Panc1 (cell line): Measurements from ENCODE around the gene PTBP3. TPM values are rescaled to one million over a fixed set of nuclear protein-coding genes. Genes with fewer than 3 reads are reported as not detected.

Experiments
- ATAC-seq: fragments of 200-7000 bp; cut with Tn5 transposase; 2 replicates; pipeline ENCODE4 v1.9.1; 2020; ENCODE audit warnings: mild to moderate bottlenecking, moderate library complexity
- BruUV-seq: library from RNA; stranded (reverse); fragments of 400-500 nt; replicated peaks from 2 replicates; lab custom pipeline; 2021; lab: Mats Ljungman, UMichigan
- CTCF ChIA-PET: fragments of 300-600 bp; sonication (Branson Sonifier 250); formaldehyde crosslinking; loops from one replicate; lab custom pipeline; 2022; ENCODE audit warnings: antibody characterized with exemption; lab: Charles Lee
- POLR2A ChIA-PET: fragments of 300-600 bp; sonication (Branson Sonifier 250); formaldehyde crosslinking; loops from one replicate; lab custom pipeline; 2022; ENCODE audit warnings: antibody characterized with exemption; lab: Charles Lee
- DNase-seq: peaks from one replicate; pipeline ENCODE4 v3.0.0-alpha.2; 2010; ENCODE audit warnings: low read depth, low spot score
- H3K27ac ChIP-seq: 2 replicates; pipeline ENCODE4 v1.5.1; 2011; ENCODE audit warnings: mild to moderate bottlenecking, low read length, inconsistent platforms
- H3K27me3 ChIP-seq: fragments of 200-500 bp; sonication (Bioruptor generic); 2 replicates; pipeline ENCODE4 v1.6.0; 2014; ENCODE audit warnings: low read length, inconsistent platforms; ENCODE audit not compliant: control insufficient read depth, insufficient read depth
- H3K36me3 ChIP-seq: fragments of 200-500 bp; sonication (Bioruptor generic); 2 replicates; pipeline ENCODE4 v1.5.1; 2014; ENCODE audit warnings: inconsistent platforms, mild to moderate bottlenecking, low read length, moderate library complexity; ENCODE audit not compliant: control insufficient read depth, insufficient read depth
- H3K4me1 ChIP-seq: 2 replicates; pipeline ENCODE4 v1.5.1; 2011; ENCODE audit warnings: inconsistent platforms, mild to moderate bottlenecking, low read length, moderate library complexity; ENCODE audit not compliant: control insufficient read depth, insufficient read depth
- H3K4me3 ChIP-seq, 2 experiments: 2 replicates each; pipeline ENCODE4 v1.5.1; 2011 to 2012; ENCODE audit warnings: low read depth in 2 of 2, low read length in 2 of 2, mild to moderate bottlenecking in 2 of 2, inconsistent platforms in 1 of 2, moderate library complexity in 1 of 2
- H3K9me3 ChIP-seq: fragments of 200-500 bp; sonication (Bioruptor generic); 2 replicates; pipeline ENCODE4 v1.5.1; 2014; ENCODE audit warnings: low read depth, mild to moderate bottlenecking, inconsistent platforms, low read length, moderate library complexity; ENCODE audit not compliant: control insufficient read depth, insufficient read depth
- CTCF ChIP-seq: fragments of 450-650 bp; IDR thresholded peaks from 2 replicates; pipeline ENCODE4 v1.5.1; 2017; ENCODE audit warnings: mild to moderate bottlenecking
- POLR2AphosphoS5 ChIP-seq: IDR thresholded peaks from 2 replicates; pipeline ENCODE4 v1.6.1; 2012; ENCODE audit warnings: mild to moderate bottlenecking, low read depth, low read length, moderate library complexity
- REST ChIP-seq, 2 experiments: IDR thresholded peaks; 2 replicates each; pipeline ENCODE4 v1.6.1; 2011 to 2012; ENCODE audit warnings: low read depth in 2 of 2, control low read depth in 1 of 2, low read length in 1 of 2, mild to moderate bottlenecking in 1 of 2, moderate library complexity in 1 of 2; ENCODE audit not compliant: insufficient read depth in 1 of 2
- SIN3A ChIP-seq: IDR thresholded peaks from 2 replicates; pipeline ENCODE4 v1.6.1; 2012; ENCODE audit warnings: low read depth, mild to moderate bottlenecking, low read length, moderate library complexity, borderline replicate concordance; ENCODE audit not compliant: insufficient read depth
- TCF7L2 ChIP-seq: IDR thresholded peaks from 2 replicates; pipeline ENCODE4 v1.6.1; 2011; ENCODE audit warnings: mild to moderate bottlenecking, low read depth, low read length, inconsistent platforms
- in situ Hi-C: cut with HindIII; loops from 2 replicates; pipeline ENCODE4 v1.10.0; 2016; ENCODE audit warnings: low sequenced_read_pairs, low pct_unique_long_range_greater_than_20kb
- intact Hi-C: fragments of 100-400 bp; cut with micrococcal nuclease; formaldehyde crosslinking; loops from one replicate; pipeline ENCODE4 v1.10.0; 2022; ENCODE audit not compliant: unreplicated experiment
- total RNA-seq: library from RNA; stranded (reverse); gene quantifications from one replicate; pipeline ENCODE4 v1.2.1, GENCODE V29; 2021; ENCODE audit not compliant: unreplicated experiment

The PTBP3 gene
- total RNA-seq, 1 experiment from 2014 or later, result 82.5 TPM

GRCh38 chr9:112332214-112332613, 1.2 kb downstream of the PTBP3 start:
- intact Hi-C loops, result no loop called here

GRCh38 chr9:112331674-112331952, 1.8 kb downstream of the PTBP3 start:
- Histone ChIP-seq H3K4me1 (peaks cover 13% of the 10 kb centered on the region), H3K36me3 (no peaks in the 10 kb centered on the region; the same call in 1 of the 2 replicates), H3K9me3 (no peaks in the 10 kb centered on the region), H3K27ac (peak overlapping the region; percentile 80), H3K27me3 (no peaks in the 10 kb centered on the region), H3K4me3 (peak overlapping the region; percentile 65 to 83; a peak in 3 of 4 replicates)
- in situ Hi-C loops, result no loop called here
- intact Hi-C loops, result no loop called here
- ChIA-PET CTCF (interaction anchor here (0.7 kb wide), 1 partner anchor 33 kb away, joined by 4 read pairs; no protein-coding TSS in a partner anchor), POLR2A (no interaction called here)
- no TSS peak for BruUV-seq
- TF ChIP-seq CTCF (no peak), POLR2AphosphoS5 (no peak), TCF7L2 (no peak), SIN3A (no peak)
- DNase-seq (no peak), ATAC-seq (no peak)

More at GRCh38 chr9:112332214-112332613, 1.2 kb downstream of the PTBP3 start:
- H3K36me3 ChIP-seq, result no peaks in the 10 kb centered on the region; the same call in 1 of the 2 replicates
- ChIA-PET POLR2A (no interaction called here), CTCF (no interaction called here)
- peak overlapping the region; percentile 80 for H3K27ac ChIP-seq
- BruUV-seq, result TSS peak; percentile 70
- ATAC-seq, result no peak
- no peaks in the 10 kb centered on the region for H3K27me3 ChIP-seq
- in situ Hi-C loops, result no loop called here
- no peaks in the 10 kb centered on the region for H3K9me3 ChIP-seq
- H3K4me3 ChIP-seq, result peak overlapping the region; percentile 65 to 83
- no peak for DNase-seq
- TF ChIP-seq SIN3A (no peak), REST (IDR thresholded peaks at IDR 0.05; ENCODE audit: insufficient read depth in 1 of 2, low read depth in 2 of 2, low read length in 1 of 2) (no peak), TCF7L2 (no peak), POLR2AphosphoS5 (no peak), CTCF (no peak)
- H3K4me1 ChIP-seq, result peaks cover 13% of the 10 kb centered on the region
